ENCODE data around the gene INPP5A. TPM values are rescaled to one million over a fixed set of nuclear protein-coding genes. Genes with fewer than 3 reads are reported as not detected.

INPP5A gene
- total and polyA plus RNA-seq, 10 of the 15 experiments (the other 5 are each of a cell fraction or from before 2014, with no cell fraction given), result 0.52 to 15.0 (median 6.3) TPM

DNA sequence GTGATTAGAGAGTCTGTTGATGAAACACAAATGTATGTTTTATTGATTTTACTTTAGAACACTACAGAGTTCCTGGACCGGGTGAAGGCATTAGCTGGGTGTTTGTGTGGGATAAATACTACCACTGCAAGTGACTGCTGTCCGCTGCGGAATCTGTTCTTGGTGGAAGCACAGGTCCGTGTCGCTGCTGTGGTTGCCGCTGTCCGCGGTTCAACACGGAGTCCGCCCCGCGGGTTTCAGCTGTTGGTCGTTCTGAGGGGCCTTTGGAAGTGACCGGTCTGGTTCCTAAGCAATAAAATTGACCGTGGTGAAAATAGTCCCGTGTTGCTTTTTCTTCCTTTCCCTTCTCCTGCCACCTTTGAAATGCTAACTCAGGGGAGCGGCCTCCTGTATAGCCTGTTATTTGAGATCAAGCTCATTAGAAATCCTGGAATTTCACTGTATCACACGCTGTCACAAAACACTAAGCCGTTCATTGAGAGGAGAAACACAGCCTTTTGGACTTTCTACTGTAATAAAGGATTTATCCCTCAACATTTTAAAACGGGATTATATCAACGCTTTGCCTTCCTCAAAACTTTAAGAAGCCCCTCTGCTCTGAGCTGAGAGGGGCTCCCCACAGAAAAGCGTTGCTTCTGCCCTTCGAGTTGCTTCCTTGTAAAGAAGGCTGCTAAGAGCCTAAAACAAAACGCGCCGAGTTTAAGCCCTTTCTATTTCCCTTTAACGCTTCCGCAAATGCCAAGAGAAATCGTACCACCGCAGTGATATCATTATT, 245.8 kb downstream of the INPP5A start:
- no peaks in the 10 kb centered on the region for H4K20me1 ChIP-seq (ENCODE audit: control insufficient read depth, insufficient read depth)
- ChIA-PET RAD21 (ENCODE audit: unreplicated experiment) (no interaction called here), POLR2A (no interaction called here), CTCF (no interaction called here), SMC1A (ENCODE audit: uncharacterized antibody, unreplicated experiment) (no interaction called here)
- intact Hi-C loops (cut with micrococcal nuclease; ENCODE audit: unreplicated experiment) (no loop called here), in situ Hi-C loops (cut with MboI) (no loop called here)
- FAIRE-seq (no peak), ATAC-seq (no peak), DNase-seq (ENCODE audit: low read depth, low spot score) (no peak)
- no peaks in the 10 kb centered on the region for H3K4me1 ChIP-seq (ENCODE audit: control insufficient read depth, insufficient read depth, low read length)
- no peak overlapping the region for H3K9ac ChIP-seq (ENCODE audit: control insufficient read depth, insufficient read depth, low read length)
- H3K9me3 ChIP-seq (replicated peaks; ENCODE audit: control insufficient read depth, insufficient read depth, low read length), result no peaks in the 10 kb centered on the region; the same call in 2 of the 3 replicates
- BruUV-seq (replicated peaks), result no TSS peak
- no peaks in the 10 kb centered on the region for H3K27me3 ChIP-seq (replicated peaks in 1 of 2; ENCODE audit: control insufficient read depth in 2 of 2, insufficient read depth in 2 of 2, low read length in 1 of 2)
- no peak overlapping the region for H3K4me2 ChIP-seq (ENCODE audit: control insufficient read depth, insufficient read depth)
- 93% methylated on average over 30 of the region's 30 CpGs for whole genome bisulfite sequencing (ENCODE audit: insufficient coverage, insufficient replicate concordance, low lambda C conversion rate, missing lambda C conversion rate)
- H2AFZ ChIP-seq (ENCODE audit: control insufficient read depth, low read depth, low read length), result no peak overlapping the region
- H3K36me3 ChIP-seq (ENCODE audit: control insufficient read depth in 2 of 2, insufficient read depth in 2 of 2, low read length in 1 of 2), result no peaks in the 10 kb centered on the region; a peak in 1 of 4 replicates
- no peaks in the 10 kb centered on the region for H3K79me2 ChIP-seq (ENCODE audit: control insufficient read depth, insufficient read depth, low read length)
- TF ChIP-seq, protein P1, sequence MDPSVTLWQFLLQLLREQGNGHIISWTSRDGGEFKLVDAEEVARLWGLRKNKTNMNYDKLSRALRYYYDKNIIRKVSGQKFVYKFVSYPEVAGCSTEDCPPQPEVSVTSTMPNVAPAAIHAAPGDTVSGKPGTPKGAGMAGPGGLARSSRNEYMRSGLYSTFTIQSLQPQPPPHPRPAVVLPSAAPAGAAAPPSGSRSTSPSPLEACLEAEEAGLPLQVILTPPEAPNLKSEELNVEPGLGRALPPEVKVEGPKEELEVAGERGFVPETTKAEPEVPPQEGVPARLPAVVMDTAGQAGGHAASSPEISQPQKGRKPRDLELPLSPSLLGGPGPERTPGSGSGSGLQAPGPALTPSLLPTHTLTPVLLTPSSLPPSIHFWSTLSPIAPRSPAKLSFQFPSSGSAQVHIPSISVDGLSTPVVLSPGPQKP (IDR thresholded peaks at IDR 0.05; ENCODE audit: low read depth, low read length), result no peak
- TF ChIP-seq MYB (IDR thresholded peaks at IDR 0.05; ENCODE audit: borderline replicate concordance, low read depth, low read length) (no peak), SREBF2 (IDR thresholded peaks at IDR 0.05; ENCODE audit: low read length) (no peak), POLR2AphosphoS2 (IDR thresholded peaks at IDR 0.05; ENCODE audit: low read depth, low read length) (no peak), RB1 (IDR thresholded peaks at IDR 0.05; ENCODE audit: borderline replicate concordance) (no peak)
- TF ChIP-seq, protein P2, sequence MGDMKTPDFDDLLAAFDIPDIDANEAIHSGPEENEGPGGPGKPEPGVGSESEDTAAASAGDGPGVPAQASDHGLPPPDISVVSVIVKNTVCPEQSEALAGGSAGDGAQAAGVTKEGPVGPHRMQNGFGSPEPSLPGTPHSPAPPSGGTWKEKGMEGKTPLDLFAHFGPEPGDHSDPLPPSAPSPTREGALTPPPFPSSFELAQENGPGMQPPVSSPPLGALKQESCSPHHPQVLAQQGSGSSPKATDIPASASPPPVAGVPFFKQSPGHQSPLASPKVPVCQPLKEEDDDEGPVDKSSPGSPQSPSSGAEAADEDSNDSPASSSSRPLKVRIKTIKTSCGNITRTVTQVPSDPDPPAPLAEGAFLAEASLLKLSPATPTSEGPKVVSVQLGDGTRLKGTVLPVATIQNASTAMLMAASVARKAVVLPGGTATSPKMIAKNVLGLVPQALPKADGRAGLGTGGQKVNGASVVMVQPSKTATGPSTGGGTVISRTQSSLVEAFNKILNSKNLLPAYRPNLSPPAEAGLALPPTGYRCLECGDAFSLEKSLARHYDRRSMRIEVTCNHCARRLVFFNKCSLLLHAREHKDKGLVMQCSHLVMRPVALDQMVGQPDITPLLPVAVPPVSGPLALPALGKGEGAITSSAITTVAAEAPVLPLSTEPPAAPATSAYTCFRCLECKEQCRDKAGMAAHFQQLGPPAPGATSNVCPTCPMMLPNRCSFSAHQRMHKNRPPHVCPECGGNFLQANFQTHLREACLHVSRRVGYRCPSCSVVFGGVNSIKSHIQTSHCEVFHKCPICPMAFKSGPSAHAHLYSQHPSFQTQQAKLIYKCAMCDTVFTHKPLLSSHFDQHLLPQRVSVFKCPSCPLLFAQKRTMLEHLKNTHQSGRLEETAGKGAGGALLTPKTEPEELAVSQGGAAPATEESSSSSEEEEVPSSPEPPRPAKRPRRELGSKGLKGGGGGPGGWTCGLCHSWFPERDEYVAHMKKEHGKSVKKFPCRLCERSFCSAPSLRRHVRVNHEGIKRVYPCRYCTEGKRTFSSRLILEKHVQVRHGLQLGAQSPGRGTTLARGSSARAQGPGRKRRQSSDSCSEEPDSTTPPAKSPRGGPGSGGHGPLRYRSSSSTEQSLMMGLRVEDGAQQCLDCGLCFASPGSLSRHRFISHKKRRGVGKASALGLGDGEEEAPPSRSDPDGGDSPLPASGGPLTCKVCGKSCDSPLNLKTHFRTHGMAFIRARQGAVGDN (IDR thresholded peaks at IDR 0.05), result no peak
- no peak overlapping the region for H3K4me3 ChIP-seq
- no peak overlapping the region for H3K27ac ChIP-seq (ENCODE audit: control insufficient read depth, insufficient read depth)

Data from GM12878 (cell line).